T47D (cell line): Measurements from ENCODE around the gene UCP3.

Experiments
- DNase-seq, 2 experiments: peaks; one replicate each; pipeline versions ENCODE4 v3.0.0 to v3.0.0-alpha.2; 2011 to 2012; ENCODE audit warnings: low read depth in 1 of 2, low spot score in 1 of 2
- JUND ChIP-seq: IDR thresholded peaks from 2 replicates; pipeline ENCODE4 v1.6.1; 2012; ENCODE audit warnings: low read depth
- in situ Hi-C: cut with HindIII; loops from 2 replicates; pipeline ENCODE4 v1.10.0; 2016; ENCODE audit warnings: low sequenced_read_pairs, low pct_unique_long_range_greater_than_20kb

The UCP3 gene, protein sequence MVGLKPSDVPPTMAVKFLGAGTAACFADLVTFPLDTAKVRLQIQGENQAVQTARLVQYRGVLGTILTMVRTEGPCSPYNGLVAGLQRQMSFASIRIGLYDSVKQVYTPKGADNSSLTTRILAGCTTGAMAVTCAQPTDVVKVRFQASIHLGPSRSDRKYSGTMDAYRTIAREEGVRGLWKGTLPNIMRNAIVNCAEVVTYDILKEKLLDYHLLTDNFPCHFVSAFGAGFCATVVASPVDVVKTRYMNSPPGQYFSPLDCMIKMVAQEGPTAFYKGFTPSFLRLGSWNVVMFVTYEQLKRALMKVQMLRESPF

GRCh38 chr11:74008373-74009229 is at the start of gene UCP3:
TSS of gene UCP3 (minus strand) at chr11:74009085. CDS start at chr11:74007042, 2,043 bp downstream.
- DNase-seq, result no peak
- in situ Hi-C loops, result no loop called here
- no peak for TF ChIP-seq JUND

DNA sequence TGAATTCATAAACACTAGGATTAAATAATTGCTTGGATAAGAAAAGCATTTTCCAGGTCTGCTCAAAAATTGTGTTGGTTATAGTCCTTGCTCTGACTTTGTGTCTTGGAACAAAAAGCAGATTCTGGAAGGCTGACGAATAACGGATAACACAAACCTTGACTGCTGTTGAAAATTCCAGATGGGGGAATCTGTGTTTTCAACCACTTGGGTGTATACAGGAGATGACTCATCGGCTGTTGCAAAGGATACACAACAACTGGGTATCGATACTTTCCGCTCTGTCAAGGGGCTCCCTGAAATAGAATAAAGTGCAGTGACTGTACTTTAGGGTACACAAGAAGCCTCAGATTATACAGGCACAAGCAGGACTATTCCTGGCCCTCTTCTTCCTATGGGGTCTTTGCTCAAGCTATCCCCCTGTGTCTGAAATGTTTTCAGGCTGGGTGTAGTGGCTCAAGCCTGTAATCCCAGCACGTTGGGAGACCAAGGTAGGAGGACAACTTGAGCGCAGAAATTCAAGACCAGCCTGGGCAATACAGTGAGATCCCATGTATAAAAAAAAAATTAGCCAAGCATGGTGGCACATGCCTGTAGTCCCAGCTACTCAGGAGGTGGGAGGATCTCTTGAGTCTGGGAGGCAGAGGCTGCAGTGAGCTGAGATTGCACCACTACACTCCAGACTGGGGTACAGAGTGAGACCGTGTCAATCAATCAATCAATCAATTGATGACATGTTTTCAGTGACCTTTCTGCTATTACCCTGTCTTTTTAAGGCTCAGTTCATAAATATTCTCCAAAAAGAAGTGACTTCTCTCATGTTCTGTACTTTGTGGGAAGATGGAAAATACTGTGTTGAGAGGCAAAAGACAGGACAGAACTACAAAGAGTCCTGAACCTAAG is 48.6 kb upstream of the UCP3 start:
- DNase-seq, result no peak
- in situ Hi-C loops, result no loop called here
- TF ChIP-seq JUND, result no peak

DNA sequence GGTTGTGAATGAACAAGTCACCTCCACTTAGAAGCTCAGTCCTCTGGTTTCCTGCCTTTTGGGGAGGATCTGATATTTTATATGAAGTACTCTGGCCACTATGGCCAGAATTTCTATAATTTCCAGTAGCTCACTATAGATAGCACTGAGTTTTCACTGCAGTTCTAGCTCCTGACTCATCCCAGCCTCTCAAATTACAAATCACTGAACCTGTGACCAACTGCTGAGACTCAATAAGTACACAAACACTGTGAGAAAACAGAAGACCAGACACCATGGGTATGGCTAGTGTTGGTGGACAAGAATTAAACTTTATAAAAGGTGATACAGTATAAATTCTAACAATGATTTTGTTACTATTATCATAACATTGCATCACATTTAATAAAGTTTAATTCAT is 47.1 kb upstream of the UCP3 start:
- peak in 1 of 2 experiments; percentile 19 for DNase-seq
- in situ Hi-C loops, result no loop called here

GRCh38 chr11:74050465-74050864 is 41.6 kb upstream of the UCP3 start:
- no peak for DNase-seq
- no peak for TF ChIP-seq JUND
- in situ Hi-C loops, result no loop called here

More for the DNA sequence above, 47.1 kb upstream of the UCP3 start:
- no peak for TF ChIP-seq JUND

DNA sequence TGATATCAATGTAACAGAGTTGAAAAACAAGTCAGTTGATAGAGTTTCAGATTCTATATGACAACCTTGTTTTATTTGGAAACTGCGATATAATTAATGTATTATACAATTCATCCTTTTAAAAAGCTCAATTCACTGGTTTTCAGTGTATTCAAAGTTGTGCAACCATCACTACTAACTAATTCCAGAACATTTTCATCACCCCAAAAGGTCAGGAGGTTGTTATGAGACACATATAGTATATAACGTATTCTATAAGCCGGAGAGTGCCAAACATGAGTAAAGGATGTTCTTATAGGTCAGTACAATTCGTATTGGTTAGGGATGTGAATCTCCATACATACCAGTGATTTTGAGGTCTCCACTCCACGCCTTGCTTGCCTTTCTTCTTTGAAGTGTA is 40.1 kb upstream of the UCP3 start:
- no peak for DNase-seq
- TF ChIP-seq JUND, result no peak
- in situ Hi-C loops, result no loop called here

DNA sequence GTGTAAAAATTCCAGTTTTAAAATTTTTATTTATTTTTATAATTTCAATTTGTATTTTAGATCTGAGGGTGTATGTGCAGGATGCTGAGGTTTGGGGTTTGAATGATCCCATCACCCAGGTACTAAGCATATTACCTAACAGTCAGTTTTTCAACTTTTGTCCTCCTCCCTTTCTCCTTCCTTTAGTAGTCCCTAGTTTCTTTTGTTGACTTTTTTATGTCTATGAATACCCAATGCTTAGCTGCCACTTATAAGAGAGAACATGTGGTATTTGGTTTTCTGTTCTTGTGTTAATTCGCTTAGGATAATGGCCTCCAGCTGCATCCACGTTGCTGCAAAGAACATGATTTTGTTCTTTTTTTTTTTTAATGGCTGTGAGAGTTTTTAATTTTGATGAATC is 35.7 kb upstream of the UCP3 start:
- in situ Hi-C loops, result no loop called here
- no peak for TF ChIP-seq JUND
- no peak for DNase-seq

GRCh38 chr11:74043450-74043849 is 34.6 kb upstream of the UCP3 start:
- in situ Hi-C loops, result no loop called here
- no peak for TF ChIP-seq JUND
- DNase-seq, result no peak

GRCh38 chr11:74037309-74037708 is 28.4 kb upstream of the UCP3 start:
- in situ Hi-C loops, result no loop called here
- TF ChIP-seq JUND, result no peak
- no peak for DNase-seq

DNA sequence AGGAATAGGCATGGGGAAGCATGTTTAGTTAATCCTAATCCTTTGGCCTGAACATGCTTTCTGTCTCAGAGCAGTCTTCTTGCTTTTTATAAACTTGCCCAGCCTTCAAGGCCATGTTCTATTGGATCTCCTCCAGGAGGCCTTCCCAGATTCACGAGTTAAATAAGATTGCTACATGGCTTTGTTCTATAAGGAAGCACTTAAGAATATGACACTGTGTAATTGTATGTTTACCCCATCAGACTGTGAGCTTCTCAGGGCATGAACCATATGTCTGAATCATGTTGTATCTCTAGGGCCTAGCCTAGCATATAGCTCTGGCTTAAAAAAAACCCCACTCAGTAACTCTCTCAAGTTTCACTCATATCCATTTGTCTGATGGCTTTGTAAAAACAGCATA is 26.4 kb upstream of the UCP3 start:
- in situ Hi-C loops, result no loop called here
- no peak for TF ChIP-seq JUND
- peak in 1 of 2 experiments; percentile 19 for DNase-seq

DNA sequence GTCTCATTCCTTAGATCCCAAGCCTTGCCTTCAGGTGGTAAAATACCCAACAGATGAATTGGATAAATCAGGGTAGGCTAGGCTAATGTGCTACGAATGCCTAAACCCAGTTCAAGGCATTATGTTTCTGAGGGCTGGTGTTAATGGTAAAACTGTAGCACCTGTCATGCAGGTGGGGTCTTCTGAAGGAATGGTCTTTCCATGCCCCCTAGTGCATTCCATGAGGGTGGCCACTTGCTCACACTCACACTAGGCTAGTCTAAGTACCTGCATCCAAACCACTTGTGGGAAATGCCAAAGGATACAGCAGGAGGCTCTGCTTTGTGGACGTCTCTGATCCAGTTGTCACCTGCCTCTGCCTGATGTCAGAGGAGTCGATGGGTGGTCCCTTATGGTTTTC is 24.2 kb upstream of the UCP3 start:
- no peak for TF ChIP-seq JUND
- in situ Hi-C loops, result no loop called here
- no peak for DNase-seq

DNA sequence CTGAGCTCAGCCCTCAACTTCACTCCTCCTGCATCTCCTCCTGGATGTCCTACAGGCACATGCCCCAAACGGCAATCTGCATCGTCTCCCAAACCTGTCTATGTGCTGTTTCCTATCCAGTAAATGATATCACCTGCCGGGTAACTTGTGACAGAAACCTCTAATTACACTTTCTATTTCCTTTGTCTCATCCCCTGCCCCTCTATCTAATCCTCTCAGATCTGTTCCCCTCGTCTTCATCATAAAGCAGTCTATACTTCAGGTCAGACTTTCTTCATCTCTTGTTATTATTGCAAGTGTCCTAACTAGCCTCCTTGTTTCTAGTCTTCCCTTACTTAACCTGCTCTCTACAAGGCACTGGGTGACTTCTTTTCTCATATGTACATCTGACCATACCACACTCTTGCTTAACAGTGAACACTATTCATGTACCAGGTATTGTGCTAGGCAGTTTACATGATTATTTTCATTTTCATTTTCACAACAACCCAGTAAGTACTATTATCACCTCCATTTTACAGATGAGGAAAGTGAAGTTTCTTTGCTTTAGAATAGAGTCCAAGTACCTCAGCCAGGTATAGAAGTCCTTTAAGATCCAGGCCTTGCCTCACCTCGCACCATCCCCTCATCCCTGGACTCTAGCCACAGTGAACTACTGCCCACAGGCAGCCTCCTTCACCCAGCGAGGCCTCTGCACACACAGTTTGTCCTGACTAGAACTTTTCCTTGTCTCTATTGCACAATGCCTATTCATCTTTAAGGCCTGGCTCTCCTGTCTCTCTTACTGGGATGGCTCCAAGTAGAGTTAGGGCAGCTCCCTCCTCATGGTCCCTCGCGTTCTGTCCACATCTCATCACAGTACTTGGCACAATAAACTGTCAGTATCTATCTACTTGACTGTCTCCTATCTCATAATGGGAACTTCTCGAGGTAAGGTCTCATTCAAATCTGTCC is 22.1 kb upstream of the UCP3 start:
- DNase-seq, result no peak
- no peak for TF ChIP-seq JUND
- in situ Hi-C loops, result no loop called here
